Astrocyte of the spinal cord (primary cell): Measurements from ENCODE around the gene MACC1.

Experiments used
- DNase-seq: peaks from one replicate; pipeline ENCODE4 v3.0.0; 2011; ENCODE audit warnings: low read depth, low spot score
- H3K4me3 ChIP-seq: 2 replicates; pipeline ENCODE4 v1.5.1; 2011; ENCODE audit warnings: low read depth, mild to moderate bottlenecking, low read length, moderate library complexity
- CTCF ChIP-seq: IDR thresholded peaks from 2 replicates; pipeline ENCODE4 v1.5.1; 2012; ENCODE audit warnings: low read depth, mild to moderate bottlenecking, low read length, inconsistent platforms
- in situ Hi-C: cut with HindIII; loops from 2 replicates; pipeline ENCODE4 v1.10.0; 2017; ENCODE audit warnings: low sequenced_read_pairs

Gene MACC1

GRCh38 chr7:20225384-20225783, 8.2 kb upstream of the MACC1 start:
- in situ Hi-C loops, result no loop called here
- no peak for DNase-seq
- no peak overlapping the region for H3K4me3 ChIP-seq
- TF ChIP-seq CTCF, result no peak

- in situ Hi-C loops, result no loop called here
- no peak for DNase-seq
- H3K4me3 ChIP-seq, result no peak overlapping the region
- no peak for TF ChIP-seq CTCF
Observed at GRCh38 chr7:20224025-20224424, 6.8 kb upstream of the MACC1 start.

- DNase-seq, result peak; percentile 62
- TF ChIP-seq CTCF, result no peak
- H3K4me3 ChIP-seq, result no peak overlapping the region
- in situ Hi-C loops, result no loop called here
Observed at GRCh38 chr7:20223356-20223755, 6.2 kb upstream of the MACC1 start.

DNA sequence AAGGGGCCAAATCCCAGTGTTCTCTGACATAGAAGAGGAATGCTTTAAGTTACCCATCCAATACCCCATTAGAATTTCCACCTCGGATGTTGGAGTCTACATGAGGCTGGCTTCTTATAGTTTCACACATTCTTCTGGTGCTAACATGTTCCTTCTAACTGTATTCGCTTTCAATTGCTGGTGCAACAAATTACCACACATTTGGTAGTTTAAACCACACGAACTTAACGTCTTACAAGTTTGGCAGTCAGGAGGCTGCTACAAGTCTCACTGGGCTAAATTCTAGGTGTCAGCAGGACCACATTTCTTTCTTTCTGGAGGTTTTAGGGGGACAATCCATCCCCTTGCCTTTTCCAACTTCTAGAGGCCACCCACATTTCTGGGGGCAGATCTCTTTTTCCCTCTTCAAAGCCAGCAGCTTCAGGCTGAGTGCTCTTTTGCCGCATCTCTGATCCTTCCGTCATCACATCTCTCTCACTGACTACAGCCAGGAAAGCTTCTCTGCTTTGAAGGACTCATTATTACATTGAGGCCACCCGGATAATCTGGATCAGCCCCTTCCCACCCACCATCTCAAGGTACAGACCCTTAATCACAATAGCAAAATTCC, 5.1 kb upstream of the MACC1 start:
- DNase-seq, result no peak
- TF ChIP-seq CTCF, result no peak
- in situ Hi-C loops, result no loop called here
- H3K4me3 ChIP-seq, result no peak overlapping the region

DNA sequence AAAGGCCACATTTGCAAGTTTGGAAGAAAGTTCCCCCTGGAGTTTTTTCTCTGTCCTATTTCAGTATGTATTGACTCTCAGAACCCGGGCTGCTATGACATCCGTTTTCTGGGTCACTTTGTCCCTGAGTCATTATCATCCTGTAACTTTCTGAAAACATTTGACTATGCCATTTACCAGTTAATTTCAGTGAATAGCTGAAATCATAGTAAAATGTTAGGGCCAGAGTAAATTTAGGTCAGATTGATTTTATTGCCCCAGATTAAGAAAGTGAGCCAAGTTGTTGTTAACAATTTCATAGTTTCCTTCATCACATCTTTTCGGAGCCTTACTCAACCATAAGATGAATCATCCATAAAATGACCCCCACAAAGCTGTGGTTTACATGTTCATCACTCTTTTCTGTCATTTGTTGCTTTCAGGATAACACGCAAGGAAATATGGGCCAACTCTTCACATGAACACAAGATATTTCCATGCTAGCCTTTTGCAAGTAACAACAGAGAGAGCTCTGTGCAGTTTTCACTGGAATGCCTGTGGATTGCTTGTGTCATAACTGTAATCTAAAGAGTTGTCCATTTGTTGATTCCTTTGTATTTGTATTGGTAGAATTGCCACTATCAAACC, 3.9 kb upstream of the MACC1 start:
- peak; percentile 93 for DNase-seq
- H3K4me3 ChIP-seq, result no peak overlapping the region
- in situ Hi-C loops, result no loop called here
- no peak for TF ChIP-seq CTCF

DNA sequence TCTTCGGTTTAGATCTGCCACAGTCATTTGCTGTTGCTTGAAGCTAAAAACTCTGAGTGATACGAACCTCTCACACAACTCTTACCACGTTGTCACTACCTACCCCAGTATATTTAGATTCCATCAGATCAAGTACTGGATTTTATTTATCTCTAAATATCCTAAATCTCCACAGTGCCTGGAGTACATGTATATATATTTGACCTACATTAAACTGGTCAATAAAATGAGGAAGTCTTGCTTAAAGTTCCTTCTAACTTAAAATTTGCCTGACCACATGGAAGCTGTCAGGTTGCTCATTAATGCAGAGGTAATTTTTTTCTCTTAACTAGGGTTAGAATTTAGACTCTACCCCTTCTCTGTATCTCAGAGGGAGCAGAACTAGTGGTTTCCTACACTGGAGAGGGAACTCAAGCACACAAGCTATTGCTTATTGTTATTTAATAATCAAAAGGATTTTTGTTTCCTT, 3.1 kb upstream of the MACC1 start:
- H3K4me3 ChIP-seq, result no peak overlapping the region
- no peak for DNase-seq
- TF ChIP-seq CTCF, result no peak
- in situ Hi-C loops, result no loop called here
